ENCODE measurements around the gene MGAM2.

DNA sequence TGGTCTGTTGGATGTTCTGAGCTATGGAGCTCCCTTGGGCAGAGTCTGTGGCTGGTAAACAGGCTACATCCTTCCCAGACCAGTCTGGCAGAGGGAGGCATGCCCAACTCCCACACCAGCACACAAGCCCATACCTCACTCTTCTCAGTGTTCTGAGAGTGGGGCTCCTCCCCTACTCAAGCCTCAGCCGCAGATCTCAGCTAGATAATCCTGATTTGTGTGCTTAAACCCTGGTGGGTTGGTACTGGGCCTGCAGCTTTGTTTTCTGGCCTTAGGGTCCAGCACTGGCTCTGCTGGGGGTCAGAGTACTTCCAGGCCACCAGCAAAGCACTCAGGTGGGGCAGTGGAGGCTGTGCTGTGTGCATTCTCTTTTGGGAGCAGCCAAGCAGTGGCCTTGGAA is 70.4 kb downstream of the MGAM2 start:
- TF ChIP-seq, protein P1, sequence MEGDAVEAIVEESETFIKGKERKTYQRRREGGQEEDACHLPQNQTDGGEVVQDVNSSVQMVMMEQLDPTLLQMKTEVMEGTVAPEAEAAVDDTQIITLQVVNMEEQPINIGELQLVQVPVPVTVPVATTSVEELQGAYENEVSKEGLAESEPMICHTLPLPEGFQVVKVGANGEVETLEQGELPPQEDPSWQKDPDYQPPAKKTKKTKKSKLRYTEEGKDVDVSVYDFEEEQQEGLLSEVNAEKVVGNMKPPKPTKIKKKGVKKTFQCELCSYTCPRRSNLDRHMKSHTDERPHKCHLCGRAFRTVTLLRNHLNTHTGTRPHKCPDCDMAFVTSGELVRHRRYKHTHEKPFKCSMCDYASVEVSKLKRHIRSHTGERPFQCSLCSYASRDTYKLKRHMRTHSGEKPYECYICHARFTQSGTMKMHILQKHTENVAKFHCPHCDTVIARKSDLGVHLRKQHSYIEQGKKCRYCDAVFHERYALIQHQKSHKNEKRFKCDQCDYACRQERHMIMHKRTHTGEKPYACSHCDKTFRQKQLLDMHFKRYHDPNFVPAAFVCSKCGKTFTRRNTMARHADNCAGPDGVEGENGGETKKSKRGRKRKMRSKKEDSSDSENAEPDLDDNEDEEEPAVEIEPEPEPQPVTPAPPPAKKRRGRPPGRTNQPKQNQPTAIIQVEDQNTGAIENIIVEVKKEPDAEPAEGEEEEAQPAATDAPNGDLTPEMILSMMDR (conservative IDR thresholded peaks at IDR 0.05; ENCODE audit: low read depth, low read length), result no peak
- no peak for TF ChIP-seq NFE2L2 (IDR thresholded peaks at IDR 0.05; ENCODE audit: low read depth, low read length)
- TF ChIP-seq BHLHE40 (IDR thresholded peaks at IDR 0.05; ENCODE audit: low read depth, low read length), result no peak
- TF ChIP-seq RAD21 (IDR thresholded peaks at IDR 0.05; ENCODE audit: low read length), result no peak
- no peak for TF ChIP-seq POLR2A (IDR thresholded peaks at IDR 0.05; ENCODE audit: low read depth, low read length)
- no peak for TF ChIP-seq SMC3 (IDR thresholded peaks at IDR 0.05; ENCODE audit: low read depth, low read length)
- TF ChIP-seq, protein P2, sequence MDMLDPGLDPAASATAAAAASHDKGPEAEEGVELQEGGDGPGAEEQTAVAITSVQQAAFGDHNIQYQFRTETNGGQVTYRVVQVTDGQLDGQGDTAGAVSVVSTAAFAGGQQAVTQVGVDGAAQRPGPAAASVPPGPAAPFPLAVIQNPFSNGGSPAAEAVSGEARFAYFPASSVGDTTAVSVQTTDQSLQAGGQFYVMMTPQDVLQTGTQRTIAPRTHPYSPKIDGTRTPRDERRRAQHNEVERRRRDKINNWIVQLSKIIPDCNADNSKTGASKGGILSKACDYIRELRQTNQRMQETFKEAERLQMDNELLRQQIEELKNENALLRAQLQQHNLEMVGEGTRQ (IDR thresholded peaks at IDR 0.05; ENCODE audit: low read depth, low read length), result no peak
- TF ChIP-seq RFX5 (IDR thresholded peaks at IDR 0.05; ENCODE audit: low read depth, low read length), result no peak

All from IMR-90 (cell line).